ENCODE data around the gene ATRIP.

DNA sequence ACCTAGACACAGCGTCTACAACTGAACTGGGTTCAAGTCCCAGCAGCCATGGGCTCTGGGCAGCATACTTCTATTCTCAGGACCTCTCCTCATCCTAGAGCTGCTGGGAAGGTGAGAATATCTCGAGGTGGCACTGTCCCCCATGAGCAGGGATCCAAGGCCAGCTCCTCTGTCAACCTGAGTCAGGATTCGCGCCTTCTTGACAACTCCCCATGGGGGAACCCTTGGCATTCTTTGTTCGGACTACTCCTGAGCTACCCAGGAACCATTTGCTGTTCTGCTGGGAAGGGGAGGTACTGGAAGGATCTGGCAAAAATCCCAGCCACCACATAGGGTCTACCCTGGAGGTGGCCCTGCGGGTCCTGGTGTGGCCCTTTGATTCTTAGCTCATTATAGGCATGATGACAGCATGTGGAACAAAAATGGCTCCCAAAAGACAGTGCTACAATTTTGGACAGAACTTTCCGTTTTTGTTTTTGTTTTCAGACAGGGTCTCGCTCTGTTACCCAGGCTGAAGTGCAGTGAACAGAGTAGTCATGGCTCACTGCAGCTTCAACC lies 38.9 kb upstream of the ATRIP start:
- TF ChIP-seq, protein P1, sequence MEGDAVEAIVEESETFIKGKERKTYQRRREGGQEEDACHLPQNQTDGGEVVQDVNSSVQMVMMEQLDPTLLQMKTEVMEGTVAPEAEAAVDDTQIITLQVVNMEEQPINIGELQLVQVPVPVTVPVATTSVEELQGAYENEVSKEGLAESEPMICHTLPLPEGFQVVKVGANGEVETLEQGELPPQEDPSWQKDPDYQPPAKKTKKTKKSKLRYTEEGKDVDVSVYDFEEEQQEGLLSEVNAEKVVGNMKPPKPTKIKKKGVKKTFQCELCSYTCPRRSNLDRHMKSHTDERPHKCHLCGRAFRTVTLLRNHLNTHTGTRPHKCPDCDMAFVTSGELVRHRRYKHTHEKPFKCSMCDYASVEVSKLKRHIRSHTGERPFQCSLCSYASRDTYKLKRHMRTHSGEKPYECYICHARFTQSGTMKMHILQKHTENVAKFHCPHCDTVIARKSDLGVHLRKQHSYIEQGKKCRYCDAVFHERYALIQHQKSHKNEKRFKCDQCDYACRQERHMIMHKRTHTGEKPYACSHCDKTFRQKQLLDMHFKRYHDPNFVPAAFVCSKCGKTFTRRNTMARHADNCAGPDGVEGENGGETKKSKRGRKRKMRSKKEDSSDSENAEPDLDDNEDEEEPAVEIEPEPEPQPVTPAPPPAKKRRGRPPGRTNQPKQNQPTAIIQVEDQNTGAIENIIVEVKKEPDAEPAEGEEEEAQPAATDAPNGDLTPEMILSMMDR (conservative IDR thresholded peaks at IDR 0.05), result no peak
- TF ChIP-seq EZH2 (IDR thresholded peaks at IDR 0.05; ENCODE audit: low read depth), result no peak
